ENCODE measurements around the gene GRAMD1C.

The GRAMD1C gene

DNA sequence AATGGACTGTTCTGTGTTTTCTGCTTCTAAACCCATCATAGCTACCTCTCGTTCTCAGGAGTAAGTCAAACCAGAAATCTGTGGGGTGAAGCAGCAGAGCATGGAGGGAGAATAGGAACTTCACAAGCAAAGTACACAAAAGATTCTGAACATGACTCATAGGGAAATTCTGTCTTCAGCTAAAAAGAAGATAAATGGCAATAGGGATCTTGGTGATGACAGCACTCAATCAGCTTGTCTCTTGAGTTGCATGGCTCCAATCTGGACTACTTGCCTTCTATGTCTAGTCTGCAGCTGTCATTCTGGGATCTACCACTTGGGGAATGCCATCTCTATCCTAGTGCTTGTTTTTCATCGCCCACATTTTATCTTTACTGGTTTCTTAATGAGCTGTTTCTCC, 13.5 kb upstream of the GRAMD1C start:
- H3K36me3 ChIP-seq (ENCODE audit: low read length): no peaks in the 10 kb centered on the region
- H3K9ac ChIP-seq (ENCODE audit: low read length): no peak overlapping the region
- peaks cover 6% of the 10 kb centered on the region for H3F3A ChIP-seq (ENCODE audit: insufficient read depth)
- no peaks in the 10 kb centered on the region for H3K9me2 ChIP-seq (replicated peaks; ENCODE audit: insufficient read depth, low read length)
- H3K4me2 ChIP-seq (ENCODE audit: low read depth, low read length, poor library complexity, severe bottlenecking): no peak overlapping the region
- no peak overlapping the region for H3K4me3 ChIP-seq (ENCODE audit: insufficient read depth, low read length, poor library complexity, severe bottlenecking)
- no peaks in the 10 kb centered on the region for H4K20me1 ChIP-seq (ENCODE audit: low read depth, low read length)
- H2AFZ ChIP-seq (ENCODE audit: low read depth, low read length, severe bottlenecking): no peak overlapping the region
- TF ChIP-seq EZH2phosphoT487 (conservative IDR thresholded peaks at IDR 0.05; ENCODE audit: low read length): no peak
- TF ChIP-seq, protein P1, sequence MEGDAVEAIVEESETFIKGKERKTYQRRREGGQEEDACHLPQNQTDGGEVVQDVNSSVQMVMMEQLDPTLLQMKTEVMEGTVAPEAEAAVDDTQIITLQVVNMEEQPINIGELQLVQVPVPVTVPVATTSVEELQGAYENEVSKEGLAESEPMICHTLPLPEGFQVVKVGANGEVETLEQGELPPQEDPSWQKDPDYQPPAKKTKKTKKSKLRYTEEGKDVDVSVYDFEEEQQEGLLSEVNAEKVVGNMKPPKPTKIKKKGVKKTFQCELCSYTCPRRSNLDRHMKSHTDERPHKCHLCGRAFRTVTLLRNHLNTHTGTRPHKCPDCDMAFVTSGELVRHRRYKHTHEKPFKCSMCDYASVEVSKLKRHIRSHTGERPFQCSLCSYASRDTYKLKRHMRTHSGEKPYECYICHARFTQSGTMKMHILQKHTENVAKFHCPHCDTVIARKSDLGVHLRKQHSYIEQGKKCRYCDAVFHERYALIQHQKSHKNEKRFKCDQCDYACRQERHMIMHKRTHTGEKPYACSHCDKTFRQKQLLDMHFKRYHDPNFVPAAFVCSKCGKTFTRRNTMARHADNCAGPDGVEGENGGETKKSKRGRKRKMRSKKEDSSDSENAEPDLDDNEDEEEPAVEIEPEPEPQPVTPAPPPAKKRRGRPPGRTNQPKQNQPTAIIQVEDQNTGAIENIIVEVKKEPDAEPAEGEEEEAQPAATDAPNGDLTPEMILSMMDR (IDR thresholded peaks at IDR 0.05; ENCODE audit: insufficient read depth, low read length, poor library complexity, severe bottlenecking): no peak
- H3K9me3 ChIP-seq (ENCODE audit: insufficient read depth, low read length): no peaks in the 10 kb centered on the region
- no peaks in the 10 kb centered on the region for H3K27me3 ChIP-seq (ENCODE audit: low read length)
- H3K27ac ChIP-seq (ENCODE audit: low read depth, low read length): no peak overlapping the region
- H3K79me2 ChIP-seq (ENCODE audit: insufficient read depth, low read length): no peaks in the 10 kb centered on the region

DNA sequence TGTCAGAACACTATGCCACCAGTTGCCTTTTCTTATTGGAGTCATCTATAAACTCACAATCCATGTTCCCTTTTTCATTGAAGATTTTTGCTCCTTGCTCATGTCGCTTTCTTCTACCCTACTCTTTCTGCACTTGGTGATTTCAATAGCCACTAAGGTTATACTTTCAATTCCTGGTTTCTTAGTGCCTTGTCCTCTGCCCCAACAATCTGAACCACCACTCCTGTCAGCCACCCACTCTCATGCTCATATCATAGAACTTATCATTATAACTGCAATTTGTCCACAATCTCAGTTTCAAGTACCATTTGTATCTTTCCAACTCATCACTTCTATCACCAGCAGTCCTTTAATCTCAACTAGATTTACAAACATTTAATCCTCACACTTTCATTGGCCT, 10.0 kb upstream of the GRAMD1C start:
- H3K27me3 ChIP-seq (ENCODE audit: low read length): no peaks in the 10 kb centered on the region
- no peak overlapping the region for H2AFZ ChIP-seq (ENCODE audit: low read depth, low read length, severe bottlenecking)
- peaks cover 8% of the 10 kb centered on the region for H3K36me3 ChIP-seq (ENCODE audit: low read length)
- no peaks in the 10 kb centered on the region for H4K20me1 ChIP-seq (ENCODE audit: low read depth, low read length)
- H3F3A ChIP-seq (ENCODE audit: insufficient read depth): peaks cover 31% of the 10 kb centered on the region
- TF ChIP-seq, protein P1 (IDR thresholded peaks at IDR 0.05; ENCODE audit: insufficient read depth, low read length, poor library complexity, severe bottlenecking): no peak
- no peak for TF ChIP-seq EZH2phosphoT487 (conservative IDR thresholded peaks at IDR 0.05; ENCODE audit: low read length)
- H3K79me2 ChIP-seq (ENCODE audit: insufficient read depth, low read length): no peaks in the 10 kb centered on the region
- H3K9ac ChIP-seq (ENCODE audit: low read length): no peak overlapping the region
- H3K4me2 ChIP-seq (ENCODE audit: low read depth, low read length, poor library complexity, severe bottlenecking): no peak overlapping the region
- peaks cover 5% of the 10 kb centered on the region; the same call in 1 of the 2 replicates for H3K9me3 ChIP-seq (ENCODE audit: insufficient read depth, low read length)
- H3K4me3 ChIP-seq (ENCODE audit: insufficient read depth, low read length, poor library complexity, severe bottlenecking): no peak overlapping the region
- H3K9me2 ChIP-seq (replicated peaks; ENCODE audit: insufficient read depth, low read length): no peaks in the 10 kb centered on the region
- H3K27ac ChIP-seq (ENCODE audit: low read depth, low read length): no peak overlapping the region; the same call in 1 of the 2 replicates

DNA sequence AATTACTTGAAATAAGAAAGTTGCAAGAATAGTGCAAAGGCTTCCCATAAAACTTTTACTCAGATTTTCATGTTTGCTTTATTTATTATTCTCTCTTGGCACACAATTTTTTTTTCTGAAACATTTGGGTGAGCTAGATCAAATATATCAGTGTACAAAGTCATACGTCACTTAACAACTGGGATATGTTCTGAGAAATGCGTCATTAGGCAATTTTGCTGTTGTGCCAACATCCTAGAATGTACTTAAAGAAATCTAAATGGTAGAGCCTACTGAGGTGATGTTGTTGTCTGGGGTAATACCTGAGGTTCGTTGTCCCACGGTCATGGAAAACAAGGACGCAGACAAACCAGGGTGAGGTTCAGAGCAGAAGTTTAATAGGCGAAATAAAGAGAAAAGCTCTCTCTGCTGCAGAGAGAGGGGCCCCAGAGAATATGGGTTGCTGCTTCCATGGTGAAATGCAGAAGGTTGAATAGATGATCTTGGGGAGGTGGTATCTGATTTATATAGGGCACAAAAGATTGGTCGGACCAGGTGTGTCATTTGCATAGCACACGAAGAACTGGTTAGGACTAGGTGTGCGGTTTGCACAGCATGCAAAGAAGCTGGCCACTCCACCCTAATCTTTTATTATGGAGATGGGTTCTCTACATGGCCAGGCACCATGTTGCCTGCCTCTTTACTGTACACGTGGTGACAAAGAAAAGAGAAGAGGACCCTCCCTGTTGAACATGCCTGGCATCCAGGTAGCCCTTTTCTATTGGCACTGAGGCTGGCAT, 8.8 kb upstream of the GRAMD1C start:
- Histone ChIP-seq H3K27me3 (ENCODE audit: low read length) (no peaks in the 10 kb centered on the region), H4K20me1 (ENCODE audit: low read depth, low read length) (no peaks in the 10 kb centered on the region), H3K9me3 (ENCODE audit: insufficient read depth, low read length) (peaks cover 5% of the 10 kb centered on the region; the same call in 1 of the 2 replicates), H3K79me2 (ENCODE audit: insufficient read depth, low read length) (no peaks in the 10 kb centered on the region), H3F3A (ENCODE audit: insufficient read depth) (peaks cover 35% of the 10 kb centered on the region), H2AFZ (ENCODE audit: low read depth, low read length, severe bottlenecking) (peak overlapping the region; percentile 45), H3K36me3 (ENCODE audit: low read length) (peaks cover 8% of the 10 kb centered on the region), H3K9ac (ENCODE audit: low read length) (peak overlapping the region; percentile 15), H3K27ac (ENCODE audit: low read depth, low read length) (peak overlapping the region; percentile 89), H3K9me2 (replicated peaks; ENCODE audit: insufficient read depth, low read length) (no peaks in the 10 kb centered on the region), H3K4me2 (ENCODE audit: low read depth, low read length, poor library complexity, severe bottlenecking) (peak overlapping the region; percentile 58), H3K4me3 (ENCODE audit: insufficient read depth, low read length, poor library complexity, severe bottlenecking) (peak overlapping the region; percentile 29)
- TF ChIP-seq, protein P1 (IDR thresholded peaks at IDR 0.05; ENCODE audit: insufficient read depth, low read length, poor library complexity, severe bottlenecking): no peak
- no peak for TF ChIP-seq EZH2phosphoT487 (conservative IDR thresholded peaks at IDR 0.05; ENCODE audit: low read length)

Data from SU-DHL-6 (cell line).